ENCODE data around the gene ST8SIA6.

ST8SIA6 gene, protein sequence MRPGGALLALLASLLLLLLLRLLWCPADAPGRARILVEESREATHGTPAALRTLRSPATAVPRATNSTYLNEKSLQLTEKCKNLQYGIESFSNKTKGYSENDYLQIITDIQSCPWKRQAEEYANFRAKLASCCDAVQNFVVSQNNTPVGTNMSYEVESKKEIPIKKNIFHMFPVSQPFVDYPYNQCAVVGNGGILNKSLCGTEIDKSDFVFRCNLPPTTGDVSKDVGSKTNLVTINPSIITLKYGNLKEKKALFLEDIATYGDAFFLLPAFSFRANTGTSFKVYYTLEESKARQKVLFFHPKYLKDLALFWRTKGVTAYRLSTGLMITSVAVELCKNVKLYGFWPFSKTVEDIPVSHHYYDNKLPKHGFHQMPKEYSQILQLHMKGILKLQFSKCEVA

DNA sequence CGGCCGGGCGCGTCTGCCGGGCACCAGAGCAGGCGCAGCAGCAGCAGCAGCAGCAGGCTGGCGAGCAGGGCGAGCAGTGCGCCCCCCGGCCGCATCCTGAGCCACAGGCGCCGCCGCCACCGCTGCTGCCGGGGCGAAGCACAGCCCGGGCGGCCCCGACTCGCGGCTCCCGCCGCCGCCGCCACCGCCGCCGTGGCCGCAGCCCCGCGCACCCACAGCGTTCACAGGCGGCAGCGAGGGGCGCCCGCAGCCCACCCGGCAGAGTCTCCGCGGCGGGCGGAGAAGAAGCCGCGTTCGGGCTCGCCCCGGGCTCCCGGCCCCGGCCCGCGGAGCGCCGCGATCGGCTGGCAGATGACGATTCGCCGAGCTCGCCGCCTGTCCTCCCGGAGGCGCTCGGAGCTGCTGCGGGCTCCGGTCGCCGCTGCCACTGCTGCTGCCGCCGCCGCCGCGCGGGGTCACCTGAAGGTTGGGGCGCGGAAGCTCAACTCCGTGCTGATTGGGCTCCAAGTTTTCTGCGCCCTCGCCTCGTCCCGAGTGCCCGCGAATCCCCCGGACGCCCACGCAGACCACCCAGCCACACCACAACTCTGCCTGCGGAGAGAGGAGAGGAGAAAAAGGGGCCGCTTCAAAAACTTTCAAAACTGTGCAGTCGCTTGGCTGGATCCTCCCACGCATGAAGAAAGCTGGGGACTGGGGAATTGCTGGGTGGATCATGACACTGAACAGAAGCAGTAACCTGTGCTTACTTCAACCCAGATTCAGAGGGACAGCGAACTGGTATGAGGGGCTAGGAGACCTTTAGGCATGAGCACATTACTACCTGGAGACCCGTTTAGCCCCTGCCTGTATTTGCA is at the start of gene ST8SIA6:
ST8SIA6 (minus strand) TSS at position 435 of the 854 bp plus-strand sequence; CDS start at position 95, 340 bp downstream.
- ATAC-seq, result peak; percentile 81
- TF ChIP-seq ZC3H10 (CRISPR knock-in tag; IDR thresholded peaks at IDR 0.05), result no peak
- TF ChIP-seq, protein P1, sequence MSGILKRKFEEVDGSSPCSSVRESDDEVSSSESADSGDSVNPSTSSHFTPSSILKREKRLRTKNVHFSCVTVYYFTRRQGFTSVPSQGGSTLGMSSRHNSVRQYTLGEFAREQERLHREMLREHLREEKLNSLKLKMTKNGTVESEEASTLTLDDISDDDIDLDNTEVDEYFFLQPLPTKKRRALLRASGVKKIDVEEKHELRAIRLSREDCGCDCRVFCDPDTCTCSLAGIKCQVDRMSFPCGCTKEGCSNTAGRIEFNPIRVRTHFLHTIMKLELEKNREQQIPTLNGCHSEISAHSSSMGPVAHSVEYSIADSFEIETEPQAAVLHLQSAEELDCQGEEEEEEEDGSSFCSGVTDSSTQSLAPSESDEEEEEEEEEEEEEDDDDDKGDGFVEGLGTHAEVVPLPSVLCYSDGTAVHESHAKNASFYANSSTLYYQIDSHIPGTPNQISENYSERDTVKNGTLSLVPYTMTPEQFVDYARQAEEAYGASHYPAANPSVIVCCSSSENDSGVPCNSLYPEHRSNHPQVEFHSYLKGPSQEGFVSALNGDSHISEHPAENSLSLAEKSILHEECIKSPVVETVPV (CRISPR knock-in tag; IDR thresholded peaks at IDR 0.05), result no peak
- no peak for TF ChIP-seq ESRRG (CRISPR knock-in tag; IDR thresholded peaks at IDR 0.05)
- no peak for TF ChIP-seq ZNF8 (CRISPR knock-in tag; IDR thresholded peaks at IDR 0.05)
- TF ChIP-seq, protein P2, sequence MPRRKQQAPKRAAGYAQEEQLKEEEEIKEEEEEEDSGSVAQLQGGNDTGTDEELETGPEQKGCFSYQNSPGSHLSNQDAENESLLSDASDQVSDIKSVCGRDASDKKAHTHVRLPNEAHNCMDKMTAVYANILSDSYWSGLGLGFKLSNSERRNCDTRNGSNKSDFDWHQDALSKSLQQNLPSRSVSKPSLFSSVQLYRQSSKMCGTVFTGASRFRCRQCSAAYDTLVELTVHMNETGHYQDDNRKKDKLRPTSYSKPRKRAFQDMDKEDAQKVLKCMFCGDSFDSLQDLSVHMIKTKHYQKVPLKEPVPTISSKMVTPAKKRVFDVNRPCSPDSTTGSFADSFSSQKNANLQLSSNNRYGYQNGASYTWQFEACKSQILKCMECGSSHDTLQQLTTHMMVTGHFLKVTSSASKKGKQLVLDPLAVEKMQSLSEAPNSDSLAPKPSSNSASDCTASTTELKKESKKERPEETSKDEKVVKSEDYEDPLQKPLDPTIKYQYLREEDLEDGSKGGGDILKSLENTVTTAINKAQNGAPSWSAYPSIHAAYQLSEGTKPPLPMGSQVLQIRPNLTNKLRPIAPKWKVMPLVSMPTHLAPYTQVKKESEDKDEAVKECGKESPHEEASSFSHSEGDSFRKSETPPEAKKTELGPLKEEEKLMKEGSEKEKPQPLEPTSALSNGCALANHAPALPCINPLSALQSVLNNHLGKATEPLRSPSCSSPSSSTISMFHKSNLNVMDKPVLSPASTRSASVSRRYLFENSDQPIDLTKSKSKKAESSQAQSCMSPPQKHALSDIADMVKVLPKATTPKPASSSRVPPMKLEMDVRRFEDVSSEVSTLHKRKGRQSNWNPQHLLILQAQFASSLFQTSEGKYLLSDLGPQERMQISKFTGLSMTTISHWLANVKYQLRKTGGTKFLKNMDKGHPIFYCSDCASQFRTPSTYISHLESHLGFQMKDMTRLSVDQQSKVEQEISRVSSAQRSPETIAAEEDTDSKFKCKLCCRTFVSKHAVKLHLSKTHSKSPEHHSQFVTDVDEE (CRISPR knock-in tag; IDR thresholded peaks at IDR 0.05), result no peak
- TF ChIP-seq ZNF565 (CRISPR knock-in tag; conservative IDR thresholded peaks at IDR 0.05; ENCODE audit: low read depth), result no peak
- TF ChIP-seq PPARA (CRISPR knock-in tag; IDR thresholded peaks at IDR 0.05; ENCODE audit: borderline replicate concordance), result no peak
- TF ChIP-seq TCF4 (CRISPR knock-in tag; IDR thresholded peaks at IDR 0.05; ENCODE audit: borderline replicate concordance), result no peak

DNA sequence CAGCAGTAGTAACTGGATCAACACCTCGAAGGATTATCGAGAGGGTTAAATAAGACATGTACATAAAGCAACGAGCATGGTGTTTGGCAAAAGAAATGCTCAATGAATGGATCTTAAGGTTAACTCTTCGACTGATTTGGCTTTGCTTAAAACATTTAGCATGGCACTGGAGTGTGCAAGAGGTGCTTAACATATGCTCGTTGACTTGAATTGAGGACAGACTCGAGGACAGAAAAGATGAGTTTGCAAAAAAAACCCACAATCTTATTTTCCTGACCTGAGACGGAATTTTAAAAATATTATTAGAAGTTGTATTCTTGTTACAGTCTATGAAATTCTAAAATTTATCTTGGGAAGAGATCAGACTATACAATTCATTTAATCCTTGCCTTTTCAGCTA is 49.4 kb upstream of the ST8SIA6 start:
- ATAC-seq, result no peak
- TF ChIP-seq ESRRG (CRISPR knock-in tag; IDR thresholded peaks at IDR 0.05) (no peak), CSDC2 (CRISPR knock-in tag; IDR thresholded peaks at IDR 0.05) (no peak), PPARA (CRISPR knock-in tag; IDR thresholded peaks at IDR 0.05; ENCODE audit: borderline replicate concordance) (no peak), CREB5 (CRISPR knock-in tag; IDR thresholded peaks at IDR 0.05; ENCODE audit: low read depth) (no peak), BACH2 (CRISPR knock-in tag; IDR thresholded peaks at IDR 0.05; ENCODE audit: borderline replicate concordance) (no peak), OSR1 (CRISPR knock-in tag; IDR thresholded peaks at IDR 0.05) (no peak), ZNF70 (CRISPR knock-in tag; IDR thresholded peaks at IDR 0.05) (no peak), ZNF565 (CRISPR knock-in tag; conservative IDR thresholded peaks at IDR 0.05; ENCODE audit: low read depth) (no peak), ZFP30 (CRISPR knock-in tag; IDR thresholded peaks at IDR 0.05) (no peak), TOX (CRISPR knock-in tag; IDR thresholded peaks at IDR 0.05; ENCODE audit: borderline replicate concordance) (no peak), ISL1 (CRISPR knock-in tag; IDR thresholded peaks at IDR 0.05) (no peak), ZNF8 (CRISPR knock-in tag; IDR thresholded peaks at IDR 0.05) (no peak)
- TF ChIP-seq, protein P3, sequence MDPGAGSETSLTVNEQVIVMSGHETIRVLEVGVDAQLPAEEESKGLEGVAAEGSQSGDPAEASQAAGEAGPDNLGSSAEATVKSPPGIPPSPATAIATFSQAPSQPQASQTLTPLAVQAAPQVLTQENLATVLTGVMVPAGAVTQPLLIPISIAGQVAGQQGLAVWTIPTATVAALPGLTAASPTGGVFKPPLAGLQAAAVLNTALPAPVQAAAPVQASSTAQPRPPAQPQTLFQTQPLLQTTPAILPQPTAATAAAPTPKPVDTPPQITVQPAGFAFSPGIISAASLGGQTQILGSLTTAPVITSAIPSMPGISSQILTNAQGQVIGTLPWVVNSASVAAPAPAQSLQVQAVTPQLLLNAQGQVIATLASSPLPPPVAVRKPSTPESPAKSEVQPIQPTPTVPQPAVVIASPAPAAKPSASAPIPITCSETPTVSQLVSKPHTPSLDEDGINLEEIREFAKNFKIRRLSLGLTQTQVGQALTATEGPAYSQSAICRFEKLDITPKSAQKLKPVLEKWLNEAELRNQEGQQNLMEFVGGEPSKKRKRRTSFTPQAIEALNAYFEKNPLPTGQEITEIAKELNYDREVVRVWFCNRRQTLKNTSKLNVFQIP (CRISPR knock-in tag; IDR thresholded peaks at IDR 0.05; ENCODE audit: borderline replicate concordance, low read depth), result no peak
- TF ChIP-seq, protein P1 (CRISPR knock-in tag; IDR thresholded peaks at IDR 0.05), result no peak
- TF ChIP-seq, protein P4, sequence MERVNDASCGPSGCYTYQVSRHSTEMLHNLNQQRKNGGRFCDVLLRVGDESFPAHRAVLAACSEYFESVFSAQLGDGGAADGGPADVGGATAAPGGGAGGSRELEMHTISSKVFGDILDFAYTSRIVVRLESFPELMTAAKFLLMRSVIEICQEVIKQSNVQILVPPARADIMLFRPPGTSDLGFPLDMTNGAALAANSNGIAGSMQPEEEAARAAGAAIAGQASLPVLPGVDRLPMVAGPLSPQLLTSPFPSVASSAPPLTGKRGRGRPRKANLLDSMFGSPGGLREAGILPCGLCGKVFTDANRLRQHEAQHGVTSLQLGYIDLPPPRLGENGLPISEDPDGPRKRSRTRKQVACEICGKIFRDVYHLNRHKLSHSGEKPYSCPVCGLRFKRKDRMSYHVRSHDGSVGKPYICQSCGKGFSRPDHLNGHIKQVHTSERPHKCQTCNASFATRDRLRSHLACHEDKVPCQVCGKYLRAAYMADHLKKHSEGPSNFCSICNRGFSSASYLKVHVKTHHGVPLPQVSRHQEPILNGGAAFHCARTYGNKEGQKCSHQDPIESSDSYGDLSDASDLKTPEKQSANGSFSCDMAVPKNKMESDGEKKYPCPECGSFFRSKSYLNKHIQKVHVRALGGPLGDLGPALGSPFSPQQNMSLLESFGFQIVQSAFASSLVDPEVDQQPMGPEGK (CRISPR knock-in tag; IDR thresholded peaks at IDR 0.05; ENCODE audit: borderline replicate concordance), result no peak
